Hepatocyte (in vitro differentiated cells): ENCODE measurements around the gene DLG2. TPM values are rescaled to one million over a fixed set of nuclear protein-coding genes. Genes with fewer than 3 reads are reported as not detected.

Source experiments
- DNase-seq: peaks from one replicate; pipeline ENCODE4 v3.0.0-alpha.2; 2016; ENCODE audit warnings: low spot score
- H2AFZ ChIP-seq: fragments of 200-600 bp; sonication (generic); 2 replicates; pipeline ENCODE4 v1.6.0; 2016; ENCODE audit warnings: antibody characterized with exemption, mild to moderate bottlenecking
- H3K27ac ChIP-seq: fragments of 200-600 bp; sonication (generic); 2 replicates; pipeline ENCODE4 v1.5.1; 2016; ENCODE audit warnings: mild to moderate bottlenecking
- H3K27me3 ChIP-seq: fragments of 200-600 bp; sonication (generic); 2 replicates; pipeline ENCODE4 v1.6.1; 2016
- H3K36me3 ChIP-seq: fragments of 200-600 bp; sonication (generic); replicated peaks from 2 replicates; pipeline ENCODE4 v1.5.1; 2016; ENCODE audit warnings: low read depth; ENCODE audit not compliant: insufficient read depth
- H3K4me1 ChIP-seq: fragments of 200-600 bp; sonication (generic); 2 replicates; pipeline ENCODE4 v1.5.1; 2016; ENCODE audit warnings: mild to moderate bottlenecking, moderate library complexity; ENCODE audit not compliant: insufficient read depth
- H3K4me2 ChIP-seq: fragments of 200-600 bp; sonication (generic); 2 replicates; pipeline ENCODE4 v1.6.0; 2016
- H3K4me3 ChIP-seq: fragments of 200-600 bp; sonication (generic); 2 replicates; pipeline ENCODE4 v1.5.1; 2016; ENCODE audit warnings: mild to moderate bottlenecking
- H3K79me2 ChIP-seq: fragments of 200-600 bp; sonication (generic); 2 replicates; pipeline ENCODE4 v1.6.0; 2017; ENCODE audit warnings: mild to moderate bottlenecking
- H3K9me2 ChIP-seq: fragments of 200-600 bp; sonication (generic); replicated peaks from 2 replicates; pipeline ENCODE4 v1.6.0; 2017; ENCODE audit warnings: mild to moderate bottlenecking; ENCODE audit not compliant: insufficient read depth
- H3K9me3 ChIP-seq: fragments of 200-600 bp; sonication (generic); 2 replicates; pipeline ENCODE4 v1.5.1; 2016; ENCODE audit warnings: low read depth, mild to moderate bottlenecking
- H4K20me1 ChIP-seq: fragments of 200-600 bp; sonication (generic); 2 replicates; pipeline ENCODE4 v1.6.0; 2016; ENCODE audit warnings: mild to moderate bottlenecking; ENCODE audit not compliant: insufficient read depth, poor library complexity, severe bottlenecking
- EZH2 ChIP-seq: fragments of 200-600 bp; sonication (generic); IDR thresholded peaks from 2 replicates; pipeline ENCODE4 v1.6.1; 2016; ENCODE audit warnings: antibody characterized with exemption, mild to moderate bottlenecking, borderline replicate concordance
- EZH2phosphoT487 ChIP-seq: fragments of 200-600 bp; sonication (generic); IDR thresholded peaks from one replicate; pipeline ENCODE4 v1.6.1; 2018; ENCODE audit warnings: antibody characterized with exemption, mild to moderate bottlenecking, low read depth, moderate library complexity; ENCODE audit not compliant: unreplicated experiment, severe bottlenecking
- WGBS: methylation state at CpG from one replicate; pipeline ENCODE4 v1.1.6; 2016; ENCODE audit warnings: low lambda C conversion rate; ENCODE audit errors: missing lambda C conversion rate; 5-methylcytosine and 5-hydroxymethylcytosine counted together
- polyA plus RNA-seq: library from polyadenylated mRNA; unstranded; fragments of >200 nt; fragmentation: Nextera tagmentation; extraction: Ambion mirVana; gene quantifications from 2 replicates; pipeline ENCODE4 v1.2.1, GENCODE V29; 2016
- total RNA-seq: library from RNA; depleted of rRNA; stranded (reverse); fragments of >200 nt; gene quantifications from 2 replicates; pipeline ENCODE4 v1.2.3, GENCODE V29; 2014
- TF ChIP-seq, protein P1 (sequence below): fragments of 200-600 bp; sonication (generic); IDR thresholded peaks from 2 replicates; pipeline ENCODE4 v1.5.1; 2016; ENCODE audit warnings: antibody characterized with exemption, mild to moderate bottlenecking; ENCODE audit not compliant: poor library complexity

Gene DLG2
- total and polyA plus RNA-seq, 2 experiments from 2014 or later: 2.6 to 6.8 TPM

DNA sequence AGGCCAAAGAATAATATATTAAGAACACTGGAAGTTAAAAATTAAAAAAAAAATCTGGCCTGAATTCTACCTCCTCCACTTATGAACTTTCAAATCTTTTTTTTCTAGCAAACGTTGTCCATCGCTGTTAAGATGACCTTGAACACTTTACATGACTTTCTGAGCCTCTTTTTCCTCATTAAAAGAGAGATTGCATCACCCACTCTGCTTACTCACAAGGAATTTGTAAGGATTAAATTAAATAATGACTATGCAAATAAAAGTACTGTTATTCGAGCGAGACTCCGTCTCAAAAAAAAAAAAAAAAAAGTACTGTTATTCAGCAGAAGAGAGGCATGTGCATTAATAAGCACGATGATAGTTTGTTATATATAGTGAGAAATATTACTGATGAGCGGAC lies 2055.8 kb downstream of the DLG2 start:
- no peaks in the 10 kb centered on the region for H3K27me3 ChIP-seq
- no peaks in the 10 kb centered on the region for H3K36me3 ChIP-seq
- H3K9me2 ChIP-seq: no peaks in the 10 kb centered on the region
- no peak overlapping the region for H3K27ac ChIP-seq
- H2AFZ ChIP-seq: no peak overlapping the region
- no peak for DNase-seq
- no peaks in the 10 kb centered on the region for H3K4me1 ChIP-seq
- WGBS: 69% methylated on average over 7 of the region's 7 CpGs
- H3K4me2 ChIP-seq: no peak overlapping the region
- no peak for TF ChIP-seq EZH2phosphoT487
- TF ChIP-seq, protein P1, sequence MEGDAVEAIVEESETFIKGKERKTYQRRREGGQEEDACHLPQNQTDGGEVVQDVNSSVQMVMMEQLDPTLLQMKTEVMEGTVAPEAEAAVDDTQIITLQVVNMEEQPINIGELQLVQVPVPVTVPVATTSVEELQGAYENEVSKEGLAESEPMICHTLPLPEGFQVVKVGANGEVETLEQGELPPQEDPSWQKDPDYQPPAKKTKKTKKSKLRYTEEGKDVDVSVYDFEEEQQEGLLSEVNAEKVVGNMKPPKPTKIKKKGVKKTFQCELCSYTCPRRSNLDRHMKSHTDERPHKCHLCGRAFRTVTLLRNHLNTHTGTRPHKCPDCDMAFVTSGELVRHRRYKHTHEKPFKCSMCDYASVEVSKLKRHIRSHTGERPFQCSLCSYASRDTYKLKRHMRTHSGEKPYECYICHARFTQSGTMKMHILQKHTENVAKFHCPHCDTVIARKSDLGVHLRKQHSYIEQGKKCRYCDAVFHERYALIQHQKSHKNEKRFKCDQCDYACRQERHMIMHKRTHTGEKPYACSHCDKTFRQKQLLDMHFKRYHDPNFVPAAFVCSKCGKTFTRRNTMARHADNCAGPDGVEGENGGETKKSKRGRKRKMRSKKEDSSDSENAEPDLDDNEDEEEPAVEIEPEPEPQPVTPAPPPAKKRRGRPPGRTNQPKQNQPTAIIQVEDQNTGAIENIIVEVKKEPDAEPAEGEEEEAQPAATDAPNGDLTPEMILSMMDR: no peak
- TF ChIP-seq EZH2: no peak
- H3K4me3 ChIP-seq: no peak overlapping the region
- no peaks in the 10 kb centered on the region for H4K20me1 ChIP-seq
- no peaks in the 10 kb centered on the region for H3K79me2 ChIP-seq
- H3K9me3 ChIP-seq: no peaks in the 10 kb centered on the region

DNA sequence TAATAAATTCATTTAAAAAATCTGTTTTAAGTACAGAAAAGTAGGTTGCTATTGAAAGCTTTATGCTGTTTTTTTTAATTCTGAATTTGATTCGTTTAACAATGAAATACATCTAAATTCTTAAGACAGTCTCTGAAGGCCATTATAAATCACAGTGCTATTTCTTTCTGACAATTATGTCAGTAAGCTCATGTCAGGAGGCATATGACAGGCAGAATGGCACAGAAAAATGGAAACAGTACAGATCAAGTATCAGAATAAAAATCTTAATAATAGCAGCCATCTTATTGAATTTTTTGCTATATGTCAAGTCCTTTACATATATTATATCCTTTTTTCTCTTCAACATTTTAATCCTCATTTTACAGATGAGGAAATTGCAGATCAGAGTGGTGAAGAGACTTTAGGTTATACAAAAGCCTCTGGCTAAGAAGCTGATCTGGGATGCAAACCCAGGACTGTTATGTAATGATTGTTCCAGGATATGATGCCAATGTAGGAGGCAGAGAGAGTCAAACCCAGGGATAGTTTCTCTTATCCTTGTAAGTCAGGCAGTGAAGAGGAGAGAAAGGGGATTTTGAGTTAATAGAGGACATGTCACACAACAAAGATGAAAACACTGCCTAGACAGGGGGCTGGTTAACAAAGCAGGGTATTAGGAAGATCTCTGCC lies 2057.9 kb downstream of the DLG2 start:
- Histone ChIP-seq H4K20me1 (no peaks in the 10 kb centered on the region), H3K79me2 (no peaks in the 10 kb centered on the region), H3K9me2 (no peaks in the 10 kb centered on the region), H3K4me2 (no peak overlapping the region), H2AFZ (no peak overlapping the region), H3K27me3 (no peaks in the 10 kb centered on the region), H3K36me3 (no peaks in the 10 kb centered on the region), H3K4me3 (no peak overlapping the region), H3K27ac (no peak overlapping the region), H3K4me1 (no peaks in the 10 kb centered on the region), H3K9me3 (no peaks in the 10 kb centered on the region)
- TF ChIP-seq EZH2phosphoT487: no peak
- no peak for TF ChIP-seq EZH2
- no peak for DNase-seq
- WGBS: 71% methylated on average over 1 of the region's 1 CpG

DNA sequence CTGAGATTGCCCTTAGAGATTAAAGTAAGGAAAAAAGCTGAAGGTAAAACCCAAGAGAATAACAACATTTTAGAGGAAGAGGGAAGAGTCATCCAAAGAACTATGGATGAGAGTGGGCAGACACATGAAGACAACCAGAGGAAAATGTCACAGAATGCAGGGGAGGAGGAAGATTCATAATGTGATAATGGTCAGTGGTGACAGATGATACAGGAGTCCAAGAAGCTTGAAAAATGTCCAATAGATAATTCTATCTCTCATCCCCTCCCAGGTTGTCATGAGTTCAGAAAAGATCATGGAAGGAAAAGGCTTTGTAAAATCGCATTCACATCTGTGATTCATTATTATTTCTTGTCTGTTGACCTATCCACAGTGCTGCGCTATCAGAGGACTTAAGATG lies 2058.6 kb downstream of the DLG2 start:
- H3K9me3 ChIP-seq: no peaks in the 10 kb centered on the region
- TF ChIP-seq EZH2phosphoT487: no peak
- TF ChIP-seq, protein P1: no peak
- TF ChIP-seq EZH2: no peak
- H3K4me1 ChIP-seq: no peaks in the 10 kb centered on the region
- WGBS: 80% methylated on average over 2 of the region's 2 CpGs
- no peak overlapping the region for H3K4me3 ChIP-seq
- no peak overlapping the region for H2AFZ ChIP-seq
- DNase-seq: no peak
- H3K79me2 ChIP-seq: no peaks in the 10 kb centered on the region
- H3K9me2 ChIP-seq: no peaks in the 10 kb centered on the region
- H3K36me3 ChIP-seq: no peaks in the 10 kb centered on the region
- H3K27me3 ChIP-seq: no peaks in the 10 kb centered on the region
- no peak overlapping the region for H3K4me2 ChIP-seq
- H4K20me1 ChIP-seq: no peaks in the 10 kb centered on the region
- no peak overlapping the region for H3K27ac ChIP-seq

DNA sequence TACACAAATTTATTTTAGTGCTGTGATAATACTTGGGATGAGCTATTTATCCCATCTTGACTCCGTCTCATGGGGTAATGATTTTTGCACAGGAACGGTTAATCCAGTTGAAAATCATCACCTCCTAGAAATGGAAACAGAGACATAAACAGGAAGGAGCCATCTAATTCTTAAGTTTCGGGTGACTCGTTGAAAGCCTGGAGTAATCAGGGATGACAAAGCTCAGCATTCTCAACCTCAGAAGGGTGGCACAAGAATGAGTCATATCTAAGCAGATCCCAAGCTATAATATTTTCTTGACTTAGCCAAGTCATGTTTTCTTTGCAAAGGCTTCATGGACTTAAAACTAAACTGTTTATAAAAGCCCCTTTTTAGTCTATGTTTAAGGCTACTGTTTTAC lies 2060.2 kb downstream of the DLG2 start:
- Histone ChIP-seq H3K4me2 (no peak overlapping the region), H3K27ac (no peak overlapping the region), H3K9me2 (no peaks in the 10 kb centered on the region), H3K79me2 (no peaks in the 10 kb centered on the region), H3K36me3 (no peaks in the 10 kb centered on the region), H2AFZ (no peak overlapping the region), H3K4me3 (no peak overlapping the region), H3K9me3 (no peaks in the 10 kb centered on the region), H4K20me1 (no peaks in the 10 kb centered on the region), H3K27me3 (no peaks in the 10 kb centered on the region), H3K4me1 (no peaks in the 10 kb centered on the region)
- TF ChIP-seq EZH2 (no peak), EZH2phosphoT487 (no peak)
- TF ChIP-seq, protein P1: no peak
- DNase-seq: peak; percentile 37
- WGBS: 45% methylated on average over 4 of the region's 4 CpGs
